Kidney (tissue), 22 donors: ENCODE results near the gene NUP160. TPM values are rescaled to one million over a fixed set of nuclear protein-coding genes. Genes with fewer than 3 reads are reported as not detected.
"Not testable (repeated sequence)": the region's sequence is repeated elsewhere in the genome, so short reads cannot be mapped to it uniquely, and the experiment has no call there.

ENCODE experiments used
- DNase-seq, 5 donors: peaks; one replicate each; pipeline ENCODE4 v3.0.0-alpha.2; 2013 to 2020
- FAIRE-seq: peaks from 2 replicates; lab custom pipeline; 2012; peaks lifted over from hg19 to GRCh38; lab: Jason Lieb, UNC
- H3K27ac ChIP-seq, 2 donors: one replicate each; pipeline ENCODE4 v1.7.0; 2013; ENCODE audit warnings: low read depth in 2 of 2, low read length in 2 of 2, inconsistent platforms in 1 of 2
- H3K27me3 ChIP-seq: one replicate; pipeline ENCODE4 v1.7.1; 2013; ENCODE audit warnings: low read length, inconsistent platforms; ENCODE audit not compliant: control insufficient read depth, insufficient read depth
- H3K36me3 ChIP-seq, 3 donors: one replicate each; pipeline versions ENCODE4 v1.7.0 to v1.7.1; 2013; ENCODE audit warnings: low read length in 3 of 3, control low read depth in 1 of 3, inconsistent platforms in 1 of 3; ENCODE audit not compliant: insufficient read depth in 3 of 3, control insufficient read depth in 2 of 3
- H3K4me1 ChIP-seq, 3 donors: one replicate each; pipeline versions ENCODE4 v1.7.0 to v1.7.1; 2013; ENCODE audit warnings: low read length in 3 of 3, inconsistent platforms in 1 of 3, low read depth in 1 of 3; ENCODE audit not compliant: control insufficient read depth in 2 of 3, insufficient read depth in 2 of 3
- H3K4me3 ChIP-seq, 3 donors: one replicate each; pipeline versions ENCODE4 v1.7.0 to v1.8.1; 2013; ENCODE audit warnings: low read length in 3 of 3, control low read depth in 1 of 3, inconsistent platforms in 1 of 3
- H3K9ac ChIP-seq, 3 donors: one replicate each; pipeline versions ENCODE4 v1.7.0 to v1.7.1; 2013; ENCODE audit warnings: low read length in 3 of 3, control low read depth in 1 of 3, inconsistent platforms in 1 of 3
- H3K9me3 ChIP-seq, 3 donors: one replicate each; pipeline versions ENCODE4 v1.7.0 to v1.7.1; 2013; ENCODE audit warnings: low read length in 3 of 3, control low read depth in 1 of 3, inconsistent platforms in 1 of 3; ENCODE audit not compliant: control insufficient read depth in 2 of 3, insufficient read depth in 1 of 3
- CTCF ChIP-seq: IDR thresholded peaks from 3 replicates; pipeline ENCODE4 v1.5.1; 2012; ENCODE audit warnings: mild to moderate bottlenecking, moderate library complexity, borderline replicate concordance; ENCODE audit not compliant: insufficient read depth; ENCODE audit errors: extremely low read depth
- intact Hi-C: fragments of 100-400 bp; cut with DNase I; formaldehyde crosslinking; loops from one replicate; pipeline ENCODE4 v1.11.1; 2022
- long read RNA-seq, 10 donors: library from polyadenylated mRNA in 1 of 10; unstranded in 1 of 10; transcript quantifications; one replicate each; pipeline ENCODE4 v2.0.0 and lab custom pipeline, GENCODE V29; 2021 to 2026
- polyA plus RNA-seq: library from polyadenylated mRNA; stranded (reverse); fragments of 350-450 nt; fragmentation: Illumina TruSeq; extraction: RNeasy Lipid Tissue Mini Kit (QIAGEN cat#74804); gene quantifications from one replicate; pipeline ENCODE4 v1.2.3, GENCODE V29; 2014; ENCODE audit warnings: low read depth, low replicate concordance; ENCODE audit not compliant: insufficient read depth
- total RNA-seq: library from RNA; stranded (reverse); fragmentation: NEBNext Ultra II Directional; extraction: Animal tissue kit (Norgen Biotek cat#: 25700); gene quantifications from one replicate; pipeline ENCODE4 v1.2.1, GENCODE V29; 2021
- donor health status: control.
- donor health status: control.
- donor health status: control.
- donor health status: control.
- donor health status: control.
- donor health status: DM: yes; HTN: yes; CAD: no.
- donor health status: Normal renal cell carcinoma (clear cell type).

Gene NUP160
- total RNA-seq (39.3 TPM), polyA plus RNA-seq (6.8 TPM)
- long read RNA-seq, donor 1, full-length matches to known transcripts, result 1 of 7 reads
- long read RNA-seq, donor 1, partial matches to known transcripts, result 6 of 7 reads
- long read RNA-seq, donor 1, other reads (novel, unspliced or antisense), result 0 of 7 reads
- long read RNA-seq, donor 2, full-length matches to known transcripts, result 4 of 9 reads
- long read RNA-seq, donor 2, partial matches to known transcripts, result 5 of 9 reads
- long read RNA-seq, donor 2, other reads (novel, unspliced or antisense), result 0 of 9 reads
- long read RNA-seq, donor 3, full-length matches to known transcripts, result 7 of 14 reads
- long read RNA-seq, donor 3, partial matches to known transcripts, result 7 of 14 reads
- long read RNA-seq, donor 3, other reads (novel, unspliced or antisense), result 0 of 14 reads
- long read RNA-seq, donor 4, full-length matches to known transcripts, result 6 of 6 reads
- long read RNA-seq, donor 4, partial matches to known transcripts, result 0 of 6 reads
- long read RNA-seq, donor 4, other reads (novel, unspliced or antisense), result 0 of 6 reads
- long read RNA-seq, donor 5, result 0 reads
- long read RNA-seq, donor 6, partial matches to known transcripts, result 5 of 9 reads
- long read RNA-seq, donor 6, other reads (novel, unspliced or antisense), result 0 of 9 reads
- long read RNA-seq, donor 7, full-length matches to known transcripts, result 25 of 45 reads
- long read RNA-seq, donor 7, partial matches to known transcripts, result 8 of 45 reads
- long read RNA-seq, donor 7, other reads (novel, unspliced or antisense), result 12 of 45 reads
- long read RNA-seq, donor 8, full-length matches to known transcripts, result 5 of 5 reads
- long read RNA-seq, donor 8, partial matches to known transcripts, result 0 of 5 reads
- long read RNA-seq, donor 8, other reads (novel, unspliced or antisense), result 0 of 5 reads
- long read RNA-seq, donor 9, full-length matches to known transcripts, result 4 of 4 reads
- long read RNA-seq, donor 9, partial matches to known transcripts, result 0 of 4 reads
- long read RNA-seq, donor 9, other reads (novel, unspliced or antisense), result 0 of 4 reads
- long read RNA-seq, donor 10, full-length matches to known transcripts, result 2 of 2 reads
- long read RNA-seq, donor 10, partial matches to known transcripts, result 0 of 2 reads
- long read RNA-seq, donor 10, other reads (novel, unspliced or antisense), result 0 of 2 reads

DNA sequence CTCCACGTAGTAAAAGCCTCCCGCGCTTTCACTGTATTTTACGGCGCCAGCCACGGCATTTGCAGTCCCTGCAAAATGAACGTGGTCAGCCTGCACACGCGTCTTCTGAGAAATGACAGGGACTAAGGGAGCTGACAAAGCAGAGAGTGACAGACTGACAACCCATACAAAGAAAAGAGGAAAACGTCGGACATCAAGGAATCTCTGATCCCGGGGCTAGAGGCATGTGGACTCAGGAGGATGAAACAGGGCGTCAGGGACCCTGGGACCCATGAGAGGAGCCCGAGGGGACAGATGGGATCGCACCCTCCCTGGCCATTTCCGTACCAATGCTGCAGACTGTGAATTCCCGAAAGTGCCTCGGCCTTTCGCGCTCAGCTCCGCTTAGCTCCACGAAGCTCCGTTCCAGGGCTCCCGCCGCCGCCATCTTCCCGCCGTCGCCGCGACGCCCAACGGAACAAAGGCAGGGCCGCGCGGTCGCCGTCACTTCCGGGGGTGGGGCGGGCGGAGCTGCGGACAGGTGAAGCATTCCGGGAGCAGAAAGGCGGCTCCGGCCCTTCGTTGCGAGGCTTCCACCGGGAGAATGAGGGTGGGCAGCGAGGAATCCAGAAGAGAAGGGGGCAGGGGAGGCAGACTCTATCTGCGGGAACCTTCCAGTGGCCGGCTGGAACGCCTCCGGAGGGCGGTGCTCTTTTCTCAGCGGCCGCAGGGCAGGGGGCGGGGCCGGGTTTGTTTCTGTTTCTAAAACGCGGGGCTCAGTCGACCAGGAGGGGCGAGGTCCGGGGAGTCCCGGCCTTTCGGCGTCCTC, at the start of gene NUP160:
Gene NUP160 (minus strand): TSS at position 459 of the 808 bp plus-strand sequence. CDS start 32 bp downstream, at position 427.
- Histone ChIP-seq H3K4me3 (peak within 1 kb of the TSS; percentile 89 to 99 (median 95)), H3K27me3 (no peaks in the 10 kb centered on the region), H3K9me3 (no peaks in the 10 kb centered on the region), H3K27ac (peak within 1 kb of the TSS; percentile 91 to 93), H3K4me1 (peaks cover 6 to 11% (median 8%) of the 10 kb centered on the region in 3 donors), H3K36me3 (peaks cover 1 to 10% (median 2%) of the 10 kb centered on the region in 3 donors), H3K9ac (peak within 1 kb of the TSS; percentile 83 to 92 (median 90))
- intact Hi-C loops, result no loop called here
- no peak for TF ChIP-seq CTCF
- FAIRE-seq (no peak), DNase-seq (peak; percentile 90 to 95 (median 93))

DNA sequence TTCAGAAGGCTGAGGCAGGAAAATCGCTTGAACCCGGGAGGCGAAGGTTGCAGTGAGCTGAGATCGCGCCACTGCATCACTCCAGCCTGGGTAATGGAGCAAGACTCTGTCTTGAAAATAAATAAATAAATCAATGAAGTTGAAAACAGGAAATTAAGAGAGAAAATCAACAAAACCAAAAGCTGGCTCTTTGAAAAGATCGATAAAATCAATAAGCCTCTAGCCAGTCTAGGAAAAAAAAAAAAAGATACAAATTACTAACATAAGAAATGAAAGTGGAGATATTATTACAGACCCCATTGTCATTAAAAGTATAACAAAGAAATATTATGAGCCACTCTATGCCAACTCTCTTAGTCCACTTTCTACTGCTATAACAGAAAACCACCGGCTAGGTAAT, 48.0 kb upstream of the NUP160 start:
- DNase-seq (peak in 1 of 5 donors; percentile 5), FAIRE-seq (no peak)
- no peaks in the 10 kb centered on the region for H3K36me3 ChIP-seq
- no peak overlapping the region for H3K9ac ChIP-seq
- H3K9me3 ChIP-seq, result no peaks in the 10 kb centered on the region
- H3K27ac ChIP-seq, result no peak overlapping the region
- no peak overlapping the region for H3K4me3 ChIP-seq
- H3K4me1 ChIP-seq, result no peaks in the 10 kb centered on the region
- no peaks in the 10 kb centered on the region for H3K27me3 ChIP-seq
- intact Hi-C loops, result no loop called here
- TF ChIP-seq CTCF, result no peak

GRCh38 chr11:47895035-47895434, 46.9 kb upstream of the NUP160 start:
- no peaks in the 10 kb centered on the region for H3K27me3 ChIP-seq
- no peaks in the 10 kb centered on the region for H3K36me3 ChIP-seq
- DNase-seq (no peak), FAIRE-seq (no peak)
- H3K27ac ChIP-seq, result no peak overlapping the region
- H3K4me3 ChIP-seq, result no peak overlapping the region
- H3K4me1 ChIP-seq, result no peaks in the 10 kb centered on the region
- no peak overlapping the region for H3K9ac ChIP-seq
- TF ChIP-seq CTCF, result no peak
- intact Hi-C loops, result no loop called here
- H3K9me3 ChIP-seq, result no peaks in the 10 kb centered on the region

- peak in 1 of 5 donors; percentile 66 for DNase-seq
- H3K27me3 ChIP-seq, H3K9me3 ChIP-seq, H3K36me3 ChIP-seq, H3K9ac ChIP-seq, H3K4me1 ChIP-seq, H3K4me3 ChIP-seq, H3K27ac ChIP-seq, intact Hi-C loops, FAIRE-seq: not testable (repeated sequence)
These were observed 44.6 kb upstream of the NUP160 start for GRCh38 chr11:47892546-47893276.
